ENCODE results near the gene AK9.
"Not testable (repeated sequence)": the region's sequence is repeated elsewhere in the genome, so short reads cannot be mapped to it uniquely, and the experiment has no call there.

AK9 gene

DNA sequence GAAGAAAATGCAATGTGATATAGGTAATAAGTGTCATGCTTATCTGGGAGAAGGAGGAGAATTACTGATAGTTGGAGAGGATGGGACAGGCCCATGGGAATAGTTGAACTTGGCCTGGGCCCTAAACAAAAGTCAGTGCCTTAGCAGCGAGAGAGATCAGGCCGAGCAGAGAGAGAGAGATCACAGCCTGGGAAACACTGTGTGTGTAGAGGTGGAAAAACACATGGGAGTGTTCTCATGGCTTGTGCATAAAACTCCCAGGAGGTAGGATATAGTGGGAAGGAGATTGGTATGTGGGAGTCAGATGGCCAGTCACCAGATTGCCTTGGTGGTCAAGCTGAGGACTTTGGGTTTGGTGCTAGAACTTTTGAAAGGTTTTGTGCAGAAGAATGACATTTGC, 47.7 kb upstream of the AK9 start:
- Histone ChIP-seq H4K20me1 (ENCODE audit: insufficient read depth, low read length) (no peaks in the 10 kb centered on the region), H3K4me2 (ENCODE audit: insufficient read depth, low read length) (no peak overlapping the region), H3K79me2 (ENCODE audit: insufficient read depth, low read length) (no peaks in the 10 kb centered on the region), H3K4me3 (ENCODE audit: low read depth in 1 of 2, low read length in 2 of 2) (no peak overlapping the region), H3K36me3 (ENCODE audit: insufficient read depth, low read length) (peaks cover 6% of the 10 kb centered on the region; the same call in 1 of the 2 replicates), H3K4me1 (ENCODE audit: insufficient read depth, low read length) (no peaks in the 10 kb centered on the region), H2AFZ (ENCODE audit: low read depth, low read length) (no peak overlapping the region), H3K27ac (ENCODE audit: low read length) (no peak overlapping the region), H3K9me3 (ENCODE audit: insufficient read depth, low read length, severe bottlenecking) (no peaks in the 10 kb centered on the region), H3K27me3 (ENCODE audit: insufficient read depth, low read length, poor library complexity) (no peaks in the 10 kb centered on the region), H3K9ac (ENCODE audit: low read depth, low read length) (no peak overlapping the region)
- no peak for ATAC-seq (ENCODE audit: insufficient read depth, low read depth)
- TF ChIP-seq EZH2 (IDR thresholded peaks at IDR 0.05; ENCODE audit: borderline replicate concordance, low read depth, low read length, severe bottlenecking), result no peak
- TF ChIP-seq, protein P1, sequence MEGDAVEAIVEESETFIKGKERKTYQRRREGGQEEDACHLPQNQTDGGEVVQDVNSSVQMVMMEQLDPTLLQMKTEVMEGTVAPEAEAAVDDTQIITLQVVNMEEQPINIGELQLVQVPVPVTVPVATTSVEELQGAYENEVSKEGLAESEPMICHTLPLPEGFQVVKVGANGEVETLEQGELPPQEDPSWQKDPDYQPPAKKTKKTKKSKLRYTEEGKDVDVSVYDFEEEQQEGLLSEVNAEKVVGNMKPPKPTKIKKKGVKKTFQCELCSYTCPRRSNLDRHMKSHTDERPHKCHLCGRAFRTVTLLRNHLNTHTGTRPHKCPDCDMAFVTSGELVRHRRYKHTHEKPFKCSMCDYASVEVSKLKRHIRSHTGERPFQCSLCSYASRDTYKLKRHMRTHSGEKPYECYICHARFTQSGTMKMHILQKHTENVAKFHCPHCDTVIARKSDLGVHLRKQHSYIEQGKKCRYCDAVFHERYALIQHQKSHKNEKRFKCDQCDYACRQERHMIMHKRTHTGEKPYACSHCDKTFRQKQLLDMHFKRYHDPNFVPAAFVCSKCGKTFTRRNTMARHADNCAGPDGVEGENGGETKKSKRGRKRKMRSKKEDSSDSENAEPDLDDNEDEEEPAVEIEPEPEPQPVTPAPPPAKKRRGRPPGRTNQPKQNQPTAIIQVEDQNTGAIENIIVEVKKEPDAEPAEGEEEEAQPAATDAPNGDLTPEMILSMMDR (IDR thresholded peaks at IDR 0.05; ENCODE audit: borderline replicate concordance, extremely low read depth, low read length, poor library complexity, severe bottlenecking), result no peak
- no peak for DNase-seq

DNA sequence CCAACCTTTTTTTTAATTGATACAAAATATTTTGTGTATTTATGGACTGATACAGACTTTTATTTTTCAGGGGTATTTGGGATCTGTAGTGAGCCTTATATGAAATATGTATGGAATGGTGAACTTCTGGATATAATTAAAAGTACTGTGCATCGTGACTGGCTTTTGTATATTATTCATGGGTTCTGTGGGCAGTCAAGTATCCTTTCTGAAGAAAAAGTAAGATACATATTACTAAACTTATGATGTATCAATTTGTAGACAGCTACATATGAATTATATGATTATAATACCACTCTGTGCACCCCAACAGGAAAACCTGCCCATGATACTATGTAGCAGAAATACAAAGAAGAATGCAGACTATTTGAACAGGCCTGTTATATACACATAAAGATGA, 47.3 kb upstream of the AK9 start:
- H2AFZ ChIP-seq (ENCODE audit: low read depth, low read length), result no peak overlapping the region
- H3K9me3 ChIP-seq (ENCODE audit: insufficient read depth, low read length, severe bottlenecking), result no peaks in the 10 kb centered on the region
- H3K4me2 ChIP-seq (ENCODE audit: insufficient read depth, low read length), result no peak overlapping the region
- no peaks in the 10 kb centered on the region for H3K27me3 ChIP-seq (ENCODE audit: insufficient read depth, low read length, poor library complexity)
- no peak overlapping the region for H3K4me3 ChIP-seq (ENCODE audit: low read depth in 1 of 2, low read length in 2 of 2)
- ATAC-seq (ENCODE audit: insufficient read depth, low read depth), result no peak
- no peaks in the 10 kb centered on the region for H3K79me2 ChIP-seq (ENCODE audit: insufficient read depth, low read length)
- peaks cover 6% of the 10 kb centered on the region; the same call in 1 of the 2 replicates for H3K36me3 ChIP-seq (ENCODE audit: insufficient read depth, low read length)
- no peak overlapping the region for H3K9ac ChIP-seq (ENCODE audit: low read depth, low read length)
- TF ChIP-seq, protein P1 (IDR thresholded peaks at IDR 0.05; ENCODE audit: borderline replicate concordance, extremely low read depth, low read length, poor library complexity, severe bottlenecking), result no peak
- no peak for TF ChIP-seq EZH2 (IDR thresholded peaks at IDR 0.05; ENCODE audit: borderline replicate concordance, low read depth, low read length, severe bottlenecking)
- H3K27ac ChIP-seq (ENCODE audit: low read length), result no peak overlapping the region
- no peak for DNase-seq
- H4K20me1 ChIP-seq (ENCODE audit: insufficient read depth, low read length), result no peaks in the 10 kb centered on the region
- H3K4me1 ChIP-seq (ENCODE audit: insufficient read depth, low read length), result no peaks in the 10 kb centered on the region

DNA sequence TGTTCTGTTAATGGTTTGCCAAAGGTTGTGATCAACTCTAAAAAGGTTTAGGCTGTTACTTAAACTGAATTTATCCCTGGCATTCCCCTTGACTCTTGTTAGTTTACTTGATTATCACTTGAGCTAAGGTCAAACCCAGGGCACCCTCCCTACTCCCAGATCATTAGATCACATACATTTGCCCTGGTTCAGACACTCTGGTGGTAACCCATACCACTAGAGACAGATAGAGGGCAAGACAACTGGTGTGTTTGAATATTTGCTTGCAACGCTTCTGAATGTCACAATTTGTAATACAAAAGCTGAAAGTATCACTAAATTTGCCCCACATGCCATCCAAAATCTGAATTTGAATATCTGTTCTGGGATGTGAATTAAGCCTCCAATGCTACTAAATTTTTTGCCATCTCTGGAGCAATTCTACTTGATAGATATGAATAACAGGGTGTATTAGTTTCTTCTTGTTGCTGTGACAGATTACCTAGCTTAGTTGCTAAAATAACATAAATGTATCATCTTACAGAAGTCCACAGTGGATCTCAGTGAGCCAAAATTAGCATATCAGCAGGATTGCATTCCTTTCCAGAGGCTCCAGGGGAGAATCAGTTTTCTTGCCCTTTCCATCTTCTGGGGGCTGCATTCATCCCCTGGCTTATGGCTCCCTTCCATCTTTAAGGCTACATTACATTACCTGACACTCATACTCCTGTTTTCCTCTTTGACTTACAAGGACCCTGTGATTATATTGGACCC, 45.4 kb upstream of the AK9 start:
- Histone ChIP-seq H3K9ac (ENCODE audit: low read depth, low read length) (no peak overlapping the region), H3K4me3 (ENCODE audit: low read depth in 1 of 2, low read length in 2 of 2) (no peak overlapping the region)
- no peak for TF ChIP-seq EZH2 (IDR thresholded peaks at IDR 0.05; ENCODE audit: borderline replicate concordance, low read depth, low read length, severe bottlenecking)
- TF ChIP-seq, protein P1 (IDR thresholded peaks at IDR 0.05; ENCODE audit: borderline replicate concordance, extremely low read depth, low read length, poor library complexity, severe bottlenecking), result no peak

DNA sequence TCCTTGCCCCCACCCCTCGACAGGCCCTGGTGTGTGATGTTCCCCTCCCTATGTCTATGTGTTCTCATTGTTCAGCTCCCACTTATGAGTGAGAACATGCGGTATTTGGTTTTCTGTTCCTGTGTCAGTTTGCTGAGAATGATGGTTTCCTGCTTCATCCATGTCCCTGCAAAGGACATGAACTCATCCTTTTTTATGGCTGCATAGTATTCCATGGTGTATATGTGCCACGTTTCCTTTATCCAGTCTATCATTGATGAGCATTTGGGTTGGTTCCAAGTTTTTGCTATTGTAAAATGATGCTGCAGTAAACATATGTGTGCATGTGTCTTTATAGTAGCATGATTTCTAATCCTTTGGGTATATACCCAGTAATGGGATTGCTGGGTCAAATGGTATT, 34.2 kb upstream of the AK9 start:
- not testable (repeated sequence) for H3K9ac ChIP-seq (ENCODE audit: low read depth, low read length); ATAC-seq (ENCODE audit: insufficient read depth, low read depth); H3K4me1 ChIP-seq (ENCODE audit: insufficient read depth, low read length); DNase-seq; H3K79me2 ChIP-seq (ENCODE audit: insufficient read depth, low read length); H3K27ac ChIP-seq (ENCODE audit: low read length); H3K4me3 ChIP-seq (ENCODE audit: low read depth in 1 of 2, low read length in 2 of 2); H3K27me3 ChIP-seq (ENCODE audit: insufficient read depth, low read length, poor library complexity); H3K9me3 ChIP-seq (ENCODE audit: insufficient read depth, low read length, severe bottlenecking); H4K20me1 ChIP-seq (ENCODE audit: insufficient read depth, low read length); H2AFZ ChIP-seq (ENCODE audit: low read depth, low read length); H3K4me2 ChIP-seq (ENCODE audit: insufficient read depth, low read length); H3K36me3 ChIP-seq (ENCODE audit: insufficient read depth, low read length)

More for the DNA sequence above, 45.4 kb upstream of the AK9 start:
- Histone ChIP-seq H3K27me3 (ENCODE audit: insufficient read depth, low read length, poor library complexity) (no peaks in the 10 kb centered on the region), H4K20me1 (ENCODE audit: insufficient read depth, low read length) (no peaks in the 10 kb centered on the region), H3K27ac (ENCODE audit: low read length) (no peak overlapping the region), H3K79me2 (ENCODE audit: insufficient read depth, low read length) (no peaks in the 10 kb centered on the region), H3K36me3 (ENCODE audit: insufficient read depth, low read length) (peaks cover 6% of the 10 kb centered on the region; the same call in 1 of the 2 replicates), H3K4me1 (ENCODE audit: insufficient read depth, low read length) (no peaks in the 10 kb centered on the region), H3K9me3 (ENCODE audit: insufficient read depth, low read length, severe bottlenecking) (no peaks in the 10 kb centered on the region), H2AFZ (ENCODE audit: low read depth, low read length) (no peak overlapping the region), H3K4me2 (ENCODE audit: insufficient read depth, low read length) (no peak overlapping the region)
- ATAC-seq (ENCODE audit: insufficient read depth, low read depth) (no peak), DNase-seq (no peak)

All from DND-41 (cell line).